Astrocyte (in vitro differentiated cells and primary cell): Measurements from ENCODE around the gene CKLF. TPM values are rescaled to one million over a fixed set of nuclear protein-coding genes. Genes with fewer than 3 reads are reported as not detected.

Experiments
- DNase-seq: peaks from one replicate; pipeline ENCODE4 v3.0.0-alpha.2; 2010; ENCODE audit warnings: low read depth
- FAIRE-seq: peaks from 2 replicates; lab custom pipeline; 2011; peaks lifted over from hg19 to GRCh38; lab: Jason Lieb, UNC
- H2AFZ ChIP-seq: 2 replicates; pipeline ENCODE4 v1.6.0; 2012; ENCODE audit warnings: low read depth, low read length, inconsistent platforms
- H3K27ac ChIP-seq: 2 replicates; pipeline ENCODE4 v1.5.1; 2011; ENCODE audit warnings: low read depth, low read length, inconsistent platforms
- H3K27me3 ChIP-seq: 2 replicates; pipeline ENCODE4 v1.6.0; 2011; ENCODE audit warnings: low read length, inconsistent platforms; ENCODE audit not compliant: insufficient read depth
- H3K36me3 ChIP-seq: 2 replicates; pipeline ENCODE4 v1.5.1; 2011; ENCODE audit warnings: low read length, inconsistent platforms; ENCODE audit not compliant: insufficient read depth
- H3K4me1 ChIP-seq: 2 replicates; pipeline ENCODE4 v1.5.1; 2011; ENCODE audit warnings: low read length, inconsistent platforms; ENCODE audit not compliant: insufficient read depth
- H3K4me2 ChIP-seq: 2 replicates; pipeline ENCODE4 v1.6.0; 2012; ENCODE audit warnings: low read length, inconsistent platforms
- H3K4me3 ChIP-seq: 2 replicates; pipeline ENCODE4 v1.5.1; 2011; ENCODE audit warnings: low read depth, mild to moderate bottlenecking, low read length, inconsistent platforms; ENCODE audit not compliant: insufficient read depth
- H3K79me2 ChIP-seq: 2 replicates; pipeline ENCODE4 v1.6.0; 2012; ENCODE audit warnings: mild to moderate bottlenecking, low read length, inconsistent platforms; ENCODE audit not compliant: insufficient read depth
- H3K9ac ChIP-seq: 2 replicates; pipeline ENCODE4 v1.6.0; 2012; ENCODE audit warnings: mild to moderate bottlenecking, low read length, inconsistent platforms
- H3K9me3 ChIP-seq: 2 replicates; pipeline ENCODE4 v1.5.1; 2012; ENCODE audit warnings: low read depth, mild to moderate bottlenecking, low read length, inconsistent platforms; ENCODE audit not compliant: insufficient read depth
- H4K20me1 ChIP-seq: 2 replicates; pipeline ENCODE4 v1.6.0; 2012; ENCODE audit warnings: low read length, inconsistent platforms; ENCODE audit not compliant: insufficient read depth
- H3K27ac Mint-ChIP-seq: one replicate; pipeline ENCODE4 v1.8.0; 2021; ENCODE audit warnings: mild to moderate bottlenecking, mixed read lengths; ENCODE audit not compliant: unreplicated experiment
- H3K27me3 Mint-ChIP-seq: one replicate; pipeline ENCODE4 v1.8.0; 2021; ENCODE audit warnings: low read depth, mixed read lengths; ENCODE audit not compliant: unreplicated experiment
- H3K36me3 Mint-ChIP-seq: one replicate; pipeline ENCODE4 v1.8.0; 2021; ENCODE audit warnings: low read depth, mixed read lengths; ENCODE audit not compliant: unreplicated experiment
- H3K4me1 Mint-ChIP-seq: one replicate; pipeline ENCODE4 v1.8.0; 2021; ENCODE audit warnings: low read depth, mixed read lengths; ENCODE audit not compliant: unreplicated experiment
- H3K4me3 Mint-ChIP-seq: one replicate; pipeline ENCODE4 v1.8.0; 2021; ENCODE audit warnings: mild to moderate bottlenecking, moderate library complexity, mixed read lengths; ENCODE audit not compliant: unreplicated experiment
- H3K9me3 Mint-ChIP-seq: one replicate; pipeline ENCODE4 v1.8.0; 2021; ENCODE audit warnings: mild to moderate bottlenecking, mixed read lengths; ENCODE audit not compliant: unreplicated experiment
- CTCF ChIP-seq: IDR thresholded peaks from 2 replicates; pipeline ENCODE4 v1.5.1; 2011; ENCODE audit warnings: low read depth, mild to moderate bottlenecking, inconsistent platforms, low read length, moderate library complexity; ENCODE audit not compliant: insufficient read depth
- EZH2 ChIP-seq: IDR thresholded peaks from 2 replicates; pipeline ENCODE4 v1.6.1; 2012; ENCODE audit warnings: mild to moderate bottlenecking, low read length, inconsistent platforms; ENCODE audit not compliant: insufficient read depth
- total RNA-seq: library from RNA; stranded (reverse); gene quantifications from 2 replicates; pipeline ENCODE4 v1.2.1, GENCODE V29; 2021

CKLF gene
- total RNA-seq, 1 donor from 2014 or later, result 24.5 TPM

GRCh38 chr16:66596986-66597848, 44.8 kb downstream of the CKLF start:
- Mint-ChIP-seq H3K9me3 (no peaks in the 10 kb centered on the region), H3K36me3 (peaks cover 2% of the 10 kb centered on the region), H3K27ac (no peak overlapping the region), H3K4me1 (no peaks in the 10 kb centered on the region), H3K4me3 (no peak overlapping the region), H3K27me3 (peaks cover 18% of the 10 kb centered on the region)
- FAIRE-seq, result no peak
- Histone ChIP-seq H3K4me2 (no peak overlapping the region), H3K9me3 (peaks cover 4% of the 10 kb centered on the region), H3K4me1 (no peaks in the 10 kb centered on the region), H3K36me3 (no peaks in the 10 kb centered on the region), H2AFZ (no peak overlapping the region), H3K27ac (no peak overlapping the region), H3K27me3 (no peaks in the 10 kb centered on the region), H3K9ac (no peak overlapping the region), H3K4me3 (no peak overlapping the region), H3K79me2 (no peaks in the 10 kb centered on the region), H4K20me1 (no peaks in the 10 kb centered on the region)
- no peak for DNase-seq
- TF ChIP-seq CTCF (no peak), EZH2 (no peak)

GRCh38 chr16:66598111-66598510, 45.7 kb downstream of the CKLF start:
- Histone ChIP-seq H3K9ac (no peak overlapping the region), H3K4me1 (no peaks in the 10 kb centered on the region), H3K4me3 (no peak overlapping the region), H4K20me1 (no peaks in the 10 kb centered on the region), H3K4me2 (no peak overlapping the region), H3K36me3 (no peaks in the 10 kb centered on the region), H3K27me3 (no peaks in the 10 kb centered on the region), H3K79me2 (no peaks in the 10 kb centered on the region), H2AFZ (no peak overlapping the region), H3K9me3 (peaks cover 4% of the 10 kb centered on the region), H3K27ac (no peak overlapping the region)
- no peak overlapping the region for H3K27ac Mint-ChIP-seq
- H3K4me3 Mint-ChIP-seq, result no peak overlapping the region
- H3K4me1 Mint-ChIP-seq, result no peaks in the 10 kb centered on the region
- TF ChIP-seq EZH2, result no peak
- no peak for TF ChIP-seq CTCF
- H3K36me3 Mint-ChIP-seq, result peaks cover 2% of the 10 kb centered on the region
- peaks cover 18% of the 10 kb centered on the region for H3K27me3 Mint-ChIP-seq
- DNase-seq (no peak), FAIRE-seq (no peak)
- no peaks in the 10 kb centered on the region for H3K9me3 Mint-ChIP-seq

- peaks cover 4% of the 10 kb centered on the region for H3K9me3 ChIP-seq
- Mint-ChIP-seq H3K36me3 (no peaks in the 10 kb centered on the region), H3K4me3 (no peak overlapping the region), H3K27ac (no peak overlapping the region), H3K4me1 (peaks cover 5% of the 10 kb centered on the region), H3K9me3 (no peaks in the 10 kb centered on the region), H3K27me3 (peaks cover 15% of the 10 kb centered on the region)
- peaks cover 9% of the 10 kb centered on the region for H3K4me1 ChIP-seq
- no peak overlapping the region for H3K27ac ChIP-seq
- TF ChIP-seq EZH2 (no peak), CTCF (no peak)
- H3K4me2 ChIP-seq, result no peak overlapping the region
- H3K4me3 ChIP-seq, result no peak overlapping the region
- no peak overlapping the region for H3K9ac ChIP-seq
- no peaks in the 10 kb centered on the region for H3K79me2 ChIP-seq
- no peaks in the 10 kb centered on the region for H3K27me3 ChIP-seq
- no peak for FAIRE-seq
- no peaks in the 10 kb centered on the region for H4K20me1 ChIP-seq
- no peak overlapping the region for H2AFZ ChIP-seq
- DNase-seq, result no peak
- no peaks in the 10 kb centered on the region for H3K36me3 ChIP-seq
These were observed 47.4 kb downstream of the CKLF start for GRCh38 chr16:66599726-66600125.
